ENCODE measurements around the gene NCAPG2. TPM values are rescaled to one million over a fixed set of nuclear protein-coding genes. Genes with fewer than 3 reads are reported as not detected.

NCAPG2 gene
- total RNA-seq, 1 experiment from 2014 or later: 99.4 TPM

- no peak overlapping the region for H2AFZ ChIP-seq (ENCODE audit: low read length)
- no peaks in the 10 kb centered on the region; the same call in 1 of the 2 replicates for H3K4me1 ChIP-seq (ENCODE audit: insufficient read depth, low read length)
- no peak overlapping the region for H3K27ac ChIP-seq (ENCODE audit: insufficient read length, low read depth, low read length)
- no peak overlapping the region for H2BK12ac ChIP-seq (ENCODE audit: insufficient read length, low read depth, low read length)
- no peak overlapping the region for H3K18ac ChIP-seq (ENCODE audit: insufficient read length, low read depth, low read length)
- H4K91ac ChIP-seq (ENCODE audit: insufficient read length, low read depth, low read length): no peak overlapping the region
- Mint-ChIP-seq H3K27me3 (ENCODE audit: low read depth) (no peaks in the 10 kb centered on the region), H3K36me3 (ENCODE audit: insufficient read depth in 1 of 3, low read depth in 3 of 3) (peaks cover 3 to 26% (median 23%) of the 10 kb centered on the region in 3 experiments; a peak in 5 of 7 replicates), H3K4me3 (no peak overlapping the region), H3K27ac (peak overlapping the region in 1 of 3 experiments; percentile 22; a peak in 1 of 7 replicates), H3K4me1 (peaks cover 11 to 39% of the 10 kb centered on the region in 2 experiments), H3K9me3 (no peaks in the 10 kb centered on the region)
- WGBS (ENCODE audit: extremely low coverage, insufficient read length, low lambda C conversion rate): no CpG with 5 or more reads among the region's 7 CpGs
- H2AK5ac ChIP-seq (ENCODE audit: insufficient read length, low read length): no peak overlapping the region
- TF ChIP-seq, protein P1, sequence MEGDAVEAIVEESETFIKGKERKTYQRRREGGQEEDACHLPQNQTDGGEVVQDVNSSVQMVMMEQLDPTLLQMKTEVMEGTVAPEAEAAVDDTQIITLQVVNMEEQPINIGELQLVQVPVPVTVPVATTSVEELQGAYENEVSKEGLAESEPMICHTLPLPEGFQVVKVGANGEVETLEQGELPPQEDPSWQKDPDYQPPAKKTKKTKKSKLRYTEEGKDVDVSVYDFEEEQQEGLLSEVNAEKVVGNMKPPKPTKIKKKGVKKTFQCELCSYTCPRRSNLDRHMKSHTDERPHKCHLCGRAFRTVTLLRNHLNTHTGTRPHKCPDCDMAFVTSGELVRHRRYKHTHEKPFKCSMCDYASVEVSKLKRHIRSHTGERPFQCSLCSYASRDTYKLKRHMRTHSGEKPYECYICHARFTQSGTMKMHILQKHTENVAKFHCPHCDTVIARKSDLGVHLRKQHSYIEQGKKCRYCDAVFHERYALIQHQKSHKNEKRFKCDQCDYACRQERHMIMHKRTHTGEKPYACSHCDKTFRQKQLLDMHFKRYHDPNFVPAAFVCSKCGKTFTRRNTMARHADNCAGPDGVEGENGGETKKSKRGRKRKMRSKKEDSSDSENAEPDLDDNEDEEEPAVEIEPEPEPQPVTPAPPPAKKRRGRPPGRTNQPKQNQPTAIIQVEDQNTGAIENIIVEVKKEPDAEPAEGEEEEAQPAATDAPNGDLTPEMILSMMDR (conservative IDR thresholded peaks at IDR 0.05): no peak
- H3K79me1 ChIP-seq (ENCODE audit: insufficient read depth, low read depth, low read length, poor library complexity, severe bottlenecking): no peaks in the 10 kb centered on the region
- H2BK5ac ChIP-seq (ENCODE audit: insufficient read length, low read length): no peak overlapping the region
- H3K9ac ChIP-seq (ENCODE audit: extremely low read depth, insufficient read length, low read length): no peak overlapping the region
- H4K20me1 ChIP-seq (ENCODE audit: control insufficient read depth, insufficient read depth, insufficient read length): no peaks in the 10 kb centered on the region
- no peak for DNase-seq
- H4K5ac ChIP-seq (ENCODE audit: insufficient read length, low read depth, low read length): no peak overlapping the region
- H4K8ac ChIP-seq (replicated peaks; ENCODE audit: insufficient read length, low read depth, low read length): no peak overlapping the region
- no peak overlapping the region for H3K23ac ChIP-seq (ENCODE audit: insufficient read length, low read depth, low read length)
- H2BK15ac ChIP-seq (ENCODE audit: low read depth, low read length): no peak overlapping the region
- no peak overlapping the region for H3K4ac ChIP-seq (ENCODE audit: low read depth, low read length)
- H2BK120ac ChIP-seq (ENCODE audit: low read depth, low read length, poor library complexity, severe bottlenecking): no peak overlapping the region
- H3K4me2 ChIP-seq (ENCODE audit: insufficient read depth, insufficient read length, low read length): no peak overlapping the region
- no peaks in the 10 kb centered on the region for H3K27me3 ChIP-seq (ENCODE audit: insufficient read depth, low read length)
- no peak overlapping the region for H3K14ac ChIP-seq (ENCODE audit: insufficient read depth, low read length)
- no peaks in the 10 kb centered on the region for H3K9me3 ChIP-seq (ENCODE audit: control insufficient read depth, low read depth, low read length)
- H3K56ac ChIP-seq (ENCODE audit: insufficient read length, low read depth, low read length): no peak overlapping the region
- H2BK20ac ChIP-seq (ENCODE audit: low read depth, low read length, poor library complexity, severe bottlenecking): no peak overlapping the region
- H3K23me2 ChIP-seq (ENCODE audit: insufficient read length, low read depth, low read length, poor library complexity, severe bottlenecking): no peaks in the 10 kb centered on the region
- H3K79me2 ChIP-seq (ENCODE audit: insufficient read depth, low read length): no peaks in the 10 kb centered on the region
- H3T11ph ChIP-seq (ENCODE audit: low read length): no peak overlapping the region
Observed at GRCh38 chr7:158729646-158730382, 25.2 kb upstream of the NCAPG2 start.
